AG04450 (cell line): ENCODE measurements around the gene ECE2. TPM values are rescaled to one million over a fixed set of nuclear protein-coding genes. Genes with fewer than 3 reads are reported as not detected.

Source experiments
- CTCF ChIA-PET: fragments of 300-600, 350-600 bp; formaldehyde crosslinking; extraction: SDS; loops from one replicate; lab custom pipeline; 2022; ENCODE audit warnings: antibody characterized with exemption, inconsistent platforms; lab: Charles Lee
- POLR2A ChIA-PET: fragments of 350-600 bp; formaldehyde crosslinking; extraction: SDS; loops from one replicate; lab custom pipeline; 2021; ENCODE audit warnings: antibody characterized with exemption, inconsistent platforms; lab: Yijun Ruan, JAX
- DNase-seq: peaks from one replicate; pipeline ENCODE4 v3.0.0-alpha.2; 2011; ENCODE audit warnings: low read depth, low spot score
- H3K27ac ChIP-seq: one replicate; pipeline ENCODE4 v1.5.1; 2012; ENCODE audit warnings: low read depth, low read length, control low read depth
- H3K27me3 ChIP-seq: one replicate; pipeline ENCODE4 v1.6.0; 2012; ENCODE audit warnings: low read length; ENCODE audit not compliant: control insufficient read depth, insufficient read depth
- H3K4me3 ChIP-seq: 2 replicates; pipeline ENCODE4 v1.5.1; 2011; ENCODE audit warnings: mild to moderate bottlenecking, low read depth, low read length, control low read depth
- H3K9me3 ChIP-seq: 2 replicates; pipeline ENCODE4 v1.5.1; 2012; ENCODE audit warnings: low read length; ENCODE audit not compliant: control insufficient read depth, insufficient read depth
- CTCF ChIP-seq: IDR thresholded peaks from 2 replicates; pipeline ENCODE4 v1.5.1; 2011; ENCODE audit warnings: low read depth, low read length, control low read depth, inconsistent platforms
- polyA plus RNA-seq: library from polyadenylated mRNA; depleted of rRNA; stranded (reverse); fragments of >200 nt; gene quantifications from 2 replicates; pipeline ENCODE4 v1.2.3, GENCODE V29; 2011

Gene ECE2
- polyA plus RNA-seq, 1 experiment: not detected

GRCh38 chr3:184299488-184300377 lies 23.9 kb downstream of the ECE2 start:
- H3K9me3 ChIP-seq: no peaks in the 10 kb centered on the region; the same call in 1 of the 2 replicates
- CTCF ChIA-PET: interaction anchor here (0.8 kb wide), 1 partner anchor 10 kb away, joined by 3 read pairs; no protein-coding TSS in a partner anchor
- POLR2A ChIA-PET: interaction anchor here (0.7 to 1.8 kb wide), 2 partner anchors 16 to 123 kb away, joined by 3 to 7 read pairs; no protein-coding TSS in a partner anchor
- DNase-seq: no peak
- no peak for TF ChIP-seq CTCF
- H3K27me3 ChIP-seq: peaks cover 5% of the 10 kb centered on the region
- peak overlapping the region; percentile 86 for H3K27ac ChIP-seq
- H3K4me3 ChIP-seq: peak overlapping the region; percentile 98

GRCh38 chr3:184300378-184300720 lies 24.5 kb downstream of the ECE2 start:
- Histone ChIP-seq H3K27me3 (peaks cover 2% of the 10 kb centered on the region), H3K9me3 (no peaks in the 10 kb centered on the region; the same call in 1 of the 2 replicates), H3K4me3 (peak overlapping the region; percentile 98), H3K27ac (peak overlapping the region; percentile 86)
- ChIA-PET POLR2A (interaction anchor here (0.6 to 1.8 kb wide), 2 partner anchors 15 to 62 kb away, joined by 3 to 7 read pairs; partner anchors contain the start of genes CLCN2 and POLR2H), CTCF (no interaction called here)
- no peak for TF ChIP-seq CTCF
- no peak for DNase-seq

DNA sequence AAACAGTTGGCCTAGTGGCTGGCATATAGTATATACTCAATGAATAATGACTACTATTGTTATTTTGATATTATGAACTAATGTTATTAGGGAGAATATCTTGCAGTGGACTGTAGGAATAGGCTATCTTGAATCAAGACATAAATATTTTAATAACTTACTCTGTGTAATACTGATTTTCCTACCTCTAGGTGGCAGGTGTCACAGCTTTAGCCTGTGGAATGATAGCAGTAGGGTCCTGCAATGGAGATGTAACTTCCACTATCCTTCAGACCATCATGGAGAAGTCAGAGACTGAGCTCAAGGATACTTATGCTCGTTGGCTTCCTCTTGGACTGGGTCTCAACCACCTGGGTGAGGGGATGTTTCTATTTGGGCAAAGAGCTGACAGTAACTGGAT lies 29.8 kb downstream of the ECE2 start:
- Histone ChIP-seq H3K27ac (no peak overlapping the region), H3K4me3 (no peak overlapping the region), H3K27me3 (no peaks in the 10 kb centered on the region), H3K9me3 (no peaks in the 10 kb centered on the region)
- peak; percentile 39 for TF ChIP-seq CTCF
- CTCF ChIA-PET: interaction anchor here (1.0 to 2.1 kb wide), 2 partner anchors 48 to 55 kb away, joined by 3 to 4 read pairs; no protein-coding TSS in a partner anchor
- POLR2A ChIA-PET: interaction anchor here (0.7 kb wide), 2 partner anchors 8 to 397 kb away, joined by 3 to 5 read pairs; no protein-coding TSS in a partner anchor
- no peak for DNase-seq

DNA sequence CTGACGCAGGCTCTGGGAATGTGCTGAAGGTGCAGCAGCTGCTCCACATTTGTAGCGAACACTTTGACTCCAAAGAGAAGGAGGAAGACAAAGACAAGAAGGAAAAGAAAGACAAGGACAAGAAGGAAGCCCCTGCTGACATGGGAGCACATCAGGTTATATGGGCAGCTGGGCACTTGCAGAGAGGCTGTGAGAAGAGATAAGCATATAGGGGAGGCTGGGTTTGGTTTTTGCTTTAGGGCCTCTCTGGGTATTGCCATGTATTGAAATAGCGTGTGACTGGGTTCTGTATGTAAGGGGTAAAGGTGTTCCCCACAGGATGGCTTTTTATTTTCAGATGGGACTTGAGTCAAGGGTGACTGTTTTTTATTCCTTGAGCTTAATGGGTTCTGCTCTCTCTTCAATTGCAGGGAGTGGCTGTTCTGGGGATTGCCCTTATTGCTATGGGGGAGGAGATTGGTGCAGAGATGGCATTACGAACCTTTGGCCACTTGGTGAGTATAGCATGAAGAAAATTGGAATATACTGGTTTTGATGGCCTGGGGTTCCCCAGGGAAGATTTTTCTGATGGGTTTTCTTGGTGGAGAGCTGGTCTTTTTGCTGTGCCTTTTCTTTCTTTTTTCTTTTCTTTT lies 30.6 kb downstream of the ECE2 start:
- DNase-seq: no peak
- no peaks in the 10 kb centered on the region for H3K27me3 ChIP-seq
- no peaks in the 10 kb centered on the region for H3K9me3 ChIP-seq
- POLR2A ChIA-PET: interaction anchor here (0.7 kb wide), 1 partner anchor 7 kb away, joined by 3 read pairs; no protein-coding TSS in a partner anchor
- no peak overlapping the region for H3K27ac ChIP-seq
- TF ChIP-seq CTCF: no peak
- no peak overlapping the region for H3K4me3 ChIP-seq
- CTCF ChIA-PET: interaction anchor here (1.0 to 2.1 kb wide), 2 partner anchors 47 to 54 kb away, joined by 3 to 4 read pairs; no protein-coding TSS in a partner anchor
